ENCODE data around the gene TMED6.

The TMED6 gene

DNA sequence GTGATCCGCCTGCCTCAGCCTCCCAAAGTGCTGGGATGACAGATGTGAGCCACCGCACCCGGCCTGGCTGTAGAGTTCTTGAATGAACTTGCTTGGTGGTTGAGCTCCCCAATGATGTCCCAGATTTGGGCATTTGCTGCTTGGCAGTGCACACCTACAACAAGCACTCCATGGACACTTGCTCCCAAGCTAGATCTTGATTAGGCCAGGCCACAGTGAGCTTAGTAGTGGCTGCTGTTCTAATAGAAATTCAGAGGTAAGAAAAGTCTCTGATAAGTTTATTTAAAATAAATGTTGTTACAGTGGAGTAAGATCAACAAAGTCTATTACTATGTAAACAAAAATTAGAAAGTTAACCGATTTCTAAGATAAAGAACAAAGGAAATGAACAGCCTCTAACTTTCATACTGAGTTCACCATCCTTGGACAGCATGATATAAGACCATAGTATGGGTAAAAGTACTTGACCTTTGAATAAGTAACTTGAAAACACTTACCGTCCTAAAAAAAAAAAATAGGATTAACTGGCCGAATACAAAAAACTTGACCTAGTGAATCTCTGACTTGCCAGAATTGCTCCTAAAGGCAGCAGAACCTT lies 951 bp downstream of the TMED6 start:
- DNase-seq, result no peak

DNA sequence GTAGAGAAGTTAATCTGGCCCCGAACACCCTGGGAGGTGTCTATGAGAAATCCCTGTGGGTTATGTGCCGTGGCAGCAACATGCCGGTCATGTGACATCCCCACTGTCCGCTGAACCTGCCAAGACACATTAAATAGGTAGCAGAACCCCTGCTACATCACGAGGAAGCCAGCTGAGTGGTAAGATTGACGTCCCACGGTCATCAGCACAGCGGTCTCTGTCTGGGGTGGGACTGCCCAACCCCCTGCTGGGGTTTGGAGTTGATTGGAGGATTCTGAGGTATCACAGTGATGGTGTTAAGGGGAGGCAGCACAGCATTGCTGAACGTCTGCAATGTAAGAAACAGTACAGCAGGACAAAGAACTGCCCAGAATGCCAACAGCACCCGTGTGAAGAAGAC lies 2.0 kb downstream of the TMED6 start:
- no peak for DNase-seq

DNA sequence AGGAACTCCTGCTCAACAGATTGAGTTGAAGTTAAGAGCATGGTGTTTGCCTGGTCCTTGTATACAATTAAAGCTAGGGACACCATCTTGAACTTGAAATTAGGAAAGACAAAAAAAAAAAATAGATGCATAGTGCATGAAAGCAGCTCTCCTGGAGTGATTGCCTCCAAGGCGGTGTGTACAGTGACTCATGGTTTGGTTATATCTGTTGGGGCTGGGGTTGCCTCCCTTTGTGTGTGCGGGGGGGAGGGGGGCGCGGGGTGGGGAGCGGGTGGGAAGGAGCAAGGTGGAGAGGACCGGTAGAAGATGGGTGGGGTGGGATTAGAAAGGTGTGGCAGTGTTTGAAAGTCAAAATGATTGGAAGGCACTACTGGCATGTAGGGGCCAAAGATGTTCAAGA lies 3.4 kb downstream of the TMED6 start:
- DNase-seq, result no peak

DNA sequence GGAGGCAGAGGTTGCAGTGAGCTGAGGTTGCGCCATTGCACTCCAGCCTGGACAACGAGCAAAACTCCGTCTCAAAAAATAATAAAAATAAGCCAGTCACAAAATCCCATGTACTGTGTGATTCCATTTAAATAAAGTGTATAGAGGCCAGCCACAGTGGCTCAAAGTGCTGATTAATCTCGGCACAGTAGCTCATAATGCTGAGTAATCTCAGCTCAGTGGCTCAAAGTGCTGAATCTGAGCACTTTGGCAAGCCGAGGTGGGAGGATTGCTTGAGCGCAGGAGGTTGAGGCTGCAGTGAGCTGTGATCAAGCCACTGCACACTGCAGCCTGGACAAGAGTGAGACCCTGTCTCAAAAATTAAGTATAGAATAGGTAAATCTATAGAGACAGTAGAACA lies 4.9 kb downstream of the TMED6 start:
- no peak for DNase-seq

DNA sequence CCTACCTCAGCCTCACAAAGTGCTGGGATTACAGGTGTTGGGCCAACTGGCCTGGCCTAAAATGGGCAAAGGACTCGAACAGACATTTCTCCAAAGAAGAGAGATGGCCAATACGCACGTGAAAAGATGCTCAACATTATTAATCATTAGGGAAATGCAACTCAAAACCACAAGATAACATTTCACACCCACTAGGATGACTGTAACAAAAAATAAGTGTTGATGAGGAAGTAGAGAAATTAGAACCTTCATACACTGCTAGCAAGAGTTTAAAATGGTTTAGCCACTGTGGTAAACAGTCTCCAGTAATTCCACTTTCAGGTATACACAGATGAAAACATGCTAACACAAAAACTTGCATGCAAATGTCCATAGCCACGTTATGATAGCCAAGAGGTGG lies 5.7 kb downstream of the TMED6 start:
- DNase-seq, result no peak

DNA sequence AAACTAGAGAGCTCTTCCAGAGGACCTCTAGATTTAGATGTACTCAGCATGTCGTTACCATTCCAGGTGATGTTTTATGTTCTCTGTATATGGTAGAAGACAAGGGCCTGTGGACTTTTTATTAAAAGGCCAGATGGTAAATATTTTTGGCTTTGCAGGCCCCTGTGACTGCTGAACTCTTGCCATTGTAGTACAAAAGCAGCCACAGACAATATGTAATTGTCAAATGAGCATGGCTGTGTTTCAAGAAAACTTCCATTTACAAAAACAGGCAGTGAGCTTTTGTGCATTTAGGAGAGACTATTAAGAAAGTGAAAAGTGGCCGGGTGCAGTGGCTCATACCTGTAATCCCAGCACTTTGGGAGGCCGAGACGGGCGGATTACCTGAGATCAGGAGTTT lies 7.4 kb downstream of the TMED6 start:
- DNase-seq, result no peak

DNA sequence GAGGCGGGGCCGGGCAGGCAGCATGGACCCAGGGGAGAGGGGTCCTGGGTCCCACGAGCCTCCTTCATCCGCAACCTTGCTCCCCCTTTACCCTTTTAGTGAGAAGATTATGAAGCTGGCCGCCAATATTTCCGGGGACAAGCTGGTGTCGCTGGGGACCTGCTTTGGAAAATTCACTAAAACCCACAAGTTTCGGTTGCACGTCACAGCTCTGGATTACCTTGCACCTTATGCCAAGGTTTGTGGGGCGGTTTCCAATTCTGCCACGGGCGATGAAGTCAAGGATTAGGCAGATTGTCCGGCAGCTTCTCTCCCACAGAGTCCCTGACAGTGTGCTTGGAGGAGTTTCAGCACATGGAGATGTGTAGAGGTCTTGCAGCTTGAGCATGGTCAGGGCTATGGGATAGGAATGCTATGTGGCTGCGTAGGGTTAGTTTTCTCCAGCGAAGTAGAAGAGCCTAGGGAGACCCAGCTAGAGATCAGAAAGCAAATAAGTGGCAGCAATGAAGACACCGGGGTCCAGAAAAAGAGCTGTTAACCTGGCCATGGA lies 11.4 kb downstream of the TMED6 start:
- DNase-seq, result peak; percentile 30

DNA sequence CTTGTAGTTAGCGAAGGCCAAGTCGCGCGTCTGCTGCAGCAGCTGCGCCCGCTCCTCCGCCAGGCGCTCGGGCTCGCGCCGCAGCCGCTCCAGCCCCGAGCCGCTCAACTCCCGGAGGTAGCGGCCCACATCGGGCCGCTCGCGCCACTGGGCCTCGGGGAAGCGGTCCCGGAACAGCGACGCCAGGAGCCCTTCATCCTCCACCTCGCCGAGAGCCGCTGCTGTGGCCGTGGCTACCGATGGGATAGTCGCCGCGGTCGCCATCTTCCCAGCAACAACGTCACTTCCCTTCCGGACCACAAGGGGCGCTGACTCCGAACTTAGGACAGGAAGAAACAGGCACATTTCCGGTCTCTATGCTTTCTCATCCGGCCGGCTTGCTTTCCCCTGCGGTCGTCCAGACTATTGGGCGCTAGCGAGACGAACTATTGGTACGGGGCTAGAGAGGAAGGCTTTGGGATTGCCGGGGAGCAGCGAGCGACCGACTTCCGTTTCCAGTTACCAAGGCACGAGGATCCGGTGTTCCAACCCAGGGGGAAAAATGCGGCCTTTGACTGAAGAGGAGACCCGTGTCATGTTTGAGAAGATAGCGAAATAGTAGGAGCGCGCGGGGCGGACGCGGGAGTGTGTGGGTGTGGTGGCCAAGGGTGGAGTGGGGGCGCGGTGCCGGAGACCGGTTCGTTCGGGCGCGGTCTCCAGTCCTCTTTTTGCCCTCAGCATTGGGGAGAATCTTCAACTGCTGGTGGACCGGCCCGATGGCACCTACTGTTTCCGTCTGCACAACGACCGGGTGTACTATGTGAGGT lies 12.1 kb downstream of the TMED6 start, which contains the start of the genes COG8 and NIP7:
TSS of gene COG8 (minus strand) at position 276 of the 806 bp plus-strand sequence. CDS start at position 264, 12 bp downstream.
TSS of gene NIP7 (plus strand) at position 484 of the 806 bp plus-strand sequence. CDS start at position 542, 58 bp downstream.
- peak; percentile 91 for DNase-seq

DNA sequence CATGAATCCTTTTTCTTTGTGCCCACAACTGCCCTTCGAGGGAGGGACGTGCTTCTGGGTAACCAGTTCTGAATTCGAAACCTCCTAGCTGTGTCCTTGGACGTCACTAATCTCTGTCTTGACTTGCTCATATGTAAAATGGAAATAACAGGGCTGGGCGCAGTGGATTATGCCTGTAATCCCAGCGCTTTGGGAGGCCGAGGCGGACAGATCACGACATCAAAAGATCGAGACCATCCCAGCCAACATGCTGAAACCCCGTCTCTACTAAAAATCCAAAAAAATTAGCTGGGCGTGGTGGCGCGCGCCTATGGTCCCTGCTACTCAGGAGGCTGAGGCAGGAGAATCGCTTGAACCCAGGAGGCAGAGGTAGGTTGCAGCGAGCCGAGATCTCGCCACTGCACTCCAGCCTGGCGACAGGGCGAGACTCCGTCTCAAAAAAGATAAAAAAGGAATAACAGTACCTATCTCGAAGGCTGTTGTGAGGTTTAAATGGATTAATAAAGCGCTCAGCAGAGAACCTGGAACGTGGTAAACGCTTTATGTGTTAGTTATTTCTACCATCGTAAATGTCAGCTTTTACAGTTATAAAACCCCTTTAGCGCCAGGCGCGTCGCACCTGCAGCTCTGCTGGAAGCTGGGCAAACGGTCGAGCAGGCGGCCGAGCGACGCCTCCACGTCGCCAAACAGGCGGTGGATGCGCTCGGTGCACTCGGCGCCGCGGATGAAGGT lies 12.9 kb downstream of the TMED6 start:
- DNase-seq, result no peak

DNA sequence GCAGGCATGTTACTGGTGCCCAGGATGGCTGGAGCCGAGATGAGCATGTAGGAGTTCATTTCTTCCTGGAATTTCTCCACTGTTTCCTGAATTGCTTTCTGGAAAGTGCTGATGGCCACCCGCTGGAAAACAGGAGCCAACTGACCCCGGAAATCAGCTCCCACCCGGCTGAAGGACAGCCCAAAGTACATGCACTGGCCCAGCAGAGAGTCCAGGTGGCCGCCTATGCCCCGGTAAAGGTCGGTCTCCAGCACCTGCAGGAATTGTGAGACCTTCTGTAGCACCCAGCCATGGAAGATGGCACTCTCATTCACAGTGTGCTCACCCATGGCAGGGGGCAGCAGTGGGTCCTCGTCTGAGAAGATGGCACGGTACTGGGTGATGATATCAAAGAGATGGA lies 16.9 kb downstream of the TMED6 start:
- no peak for DNase-seq

DNA sequence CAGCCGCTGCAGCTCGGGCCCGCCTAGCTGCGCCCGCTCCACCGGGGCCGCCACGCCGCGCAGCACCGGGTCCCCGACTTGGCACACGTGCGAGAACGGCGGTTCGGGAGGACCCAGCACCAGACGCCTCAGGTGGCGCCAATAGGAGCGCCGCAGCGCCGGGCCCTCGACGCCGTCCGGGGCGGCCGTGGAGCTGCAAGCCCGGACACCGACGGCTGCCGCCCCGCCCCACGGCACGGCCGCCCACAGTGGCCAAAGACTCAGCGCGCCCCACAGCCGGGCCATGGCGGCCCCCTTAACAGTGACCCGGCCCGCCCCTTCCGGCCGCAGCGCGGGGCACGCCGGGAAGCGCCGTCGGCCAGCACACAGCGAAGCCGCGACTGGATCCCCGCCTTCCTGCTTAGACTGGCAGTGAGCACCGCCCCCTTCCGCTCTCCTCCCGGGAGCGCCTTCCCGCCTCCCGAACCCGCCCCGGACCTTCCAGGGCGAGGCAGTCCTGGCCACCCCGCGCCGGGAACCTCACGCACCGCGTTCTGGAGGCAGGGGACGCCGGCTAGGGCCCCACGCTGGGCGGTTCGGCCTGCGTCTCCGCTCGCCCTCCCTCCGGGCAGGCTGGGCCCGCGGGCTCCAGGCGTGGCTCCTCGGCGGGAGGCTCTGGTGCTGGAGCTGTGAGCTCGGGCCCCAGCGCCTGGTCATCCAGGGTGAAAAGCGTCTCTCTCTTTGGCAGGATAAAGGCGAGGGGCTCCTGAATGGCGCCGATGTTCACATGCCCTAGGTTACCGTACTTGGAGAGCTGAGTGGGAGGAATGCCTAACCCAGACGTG lies 21.1 kb downstream of the TMED6 start, which contains the start of gene PDF:
TSS of gene PDF (minus strand) at position 303 of the 824 bp plus-strand sequence. CDS start at position 285, 18 bp downstream.
- peak; percentile 82 for DNase-seq

DNA sequence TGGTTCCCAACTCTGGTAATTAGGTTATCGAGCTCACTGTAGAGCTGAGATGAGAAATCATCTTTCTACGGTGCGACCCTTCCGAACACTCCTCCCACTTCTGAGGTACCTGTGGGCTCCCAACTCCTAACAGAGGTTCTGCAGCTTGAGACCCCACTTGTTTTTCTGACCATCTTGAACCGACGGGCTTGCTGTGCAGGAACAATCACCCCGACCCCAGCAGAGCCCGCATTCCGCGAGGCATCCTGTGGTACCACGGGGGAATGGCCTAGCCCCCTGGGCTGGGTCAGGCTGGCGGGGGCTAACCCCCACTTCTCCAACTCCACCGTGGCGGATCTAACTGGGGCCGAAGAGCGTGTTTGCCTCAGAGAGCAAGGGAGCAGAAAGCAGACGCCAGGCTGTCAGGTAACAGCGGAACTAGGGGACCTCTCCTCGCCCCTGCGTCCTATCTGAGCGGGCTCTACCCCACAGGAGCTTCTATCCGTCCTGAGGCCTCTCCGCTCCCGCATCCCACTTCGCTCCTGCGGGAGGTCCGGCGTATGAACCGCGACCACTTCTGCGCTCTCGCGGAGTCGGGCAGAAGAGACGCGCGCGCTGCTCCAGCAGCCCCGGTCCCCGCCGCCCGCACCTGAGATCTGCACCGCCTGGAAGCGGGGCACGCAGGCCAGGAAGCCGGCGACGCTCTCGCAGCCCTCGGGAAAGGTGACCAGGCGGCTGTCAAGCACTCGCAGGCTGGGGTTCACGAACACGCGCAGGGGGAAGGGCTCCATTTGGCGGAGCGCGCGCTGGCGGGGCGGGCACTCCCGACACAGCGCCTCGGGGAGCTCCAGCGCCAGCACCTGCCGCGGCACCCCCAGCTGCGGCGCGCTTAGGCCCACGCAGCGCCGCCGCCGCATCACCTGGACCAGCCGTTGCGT lies 22.0 kb downstream of the TMED6 start:
- peak; percentile 62 for DNase-seq

DNA sequence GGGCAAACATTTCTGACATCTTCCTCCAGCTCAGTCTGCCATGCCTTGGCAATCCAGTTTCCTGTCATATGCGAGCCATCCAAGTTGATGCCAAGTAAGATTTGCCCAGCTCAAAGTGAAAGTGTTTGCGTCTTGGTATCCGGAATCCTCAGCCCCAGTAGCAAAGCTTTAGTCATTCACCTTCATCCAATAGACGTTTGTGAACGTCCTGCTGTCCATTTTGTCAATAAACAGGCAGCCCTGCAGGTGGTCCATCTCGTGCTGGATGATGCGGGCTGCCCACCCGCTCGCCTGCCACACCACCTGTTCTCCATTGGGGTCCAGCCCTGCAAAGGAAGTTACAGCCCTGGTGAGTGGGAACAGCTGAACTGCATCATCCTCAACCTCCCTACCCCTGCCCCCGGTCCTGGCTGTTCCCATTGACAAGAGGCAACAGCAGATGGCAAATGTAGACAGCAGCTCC lies 22.7 kb downstream of the TMED6 start:
- DNase-seq, result no peak

DNA sequence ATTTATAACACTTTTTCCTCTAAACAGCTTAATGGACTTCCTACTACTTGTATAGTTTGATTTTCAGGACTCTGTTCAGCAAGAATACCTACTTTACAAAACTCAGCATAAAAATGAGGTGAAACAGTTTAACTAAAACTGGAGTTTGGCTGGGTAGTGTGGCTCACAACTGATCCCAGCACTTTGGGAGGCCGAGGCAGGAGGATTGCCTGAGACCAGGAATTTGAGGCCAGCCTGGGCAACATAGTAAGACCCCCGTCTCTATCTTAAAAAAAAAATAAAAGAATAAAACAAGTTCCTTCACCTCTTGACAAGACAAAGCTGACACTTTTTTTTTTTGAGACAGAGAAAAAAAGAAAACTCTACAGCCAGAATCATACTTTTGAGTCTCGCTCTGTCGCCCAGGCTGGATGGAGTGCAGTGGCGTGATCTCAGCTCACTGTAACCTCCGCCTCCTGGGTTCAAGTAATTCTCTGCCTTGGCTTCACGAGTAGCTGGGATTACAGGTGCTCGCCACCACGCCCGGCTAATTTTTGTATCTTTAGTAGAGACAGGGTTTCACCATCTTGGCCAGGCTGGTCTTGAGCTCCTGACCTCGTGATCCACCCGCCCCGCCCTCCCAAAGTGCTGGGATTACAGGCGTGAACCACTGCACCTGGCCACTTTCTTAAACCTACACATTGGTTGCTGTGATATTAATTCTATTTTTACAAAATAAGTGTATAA lies 23.8 kb downstream of the TMED6 start:
- DNase-seq, result no peak

DNA sequence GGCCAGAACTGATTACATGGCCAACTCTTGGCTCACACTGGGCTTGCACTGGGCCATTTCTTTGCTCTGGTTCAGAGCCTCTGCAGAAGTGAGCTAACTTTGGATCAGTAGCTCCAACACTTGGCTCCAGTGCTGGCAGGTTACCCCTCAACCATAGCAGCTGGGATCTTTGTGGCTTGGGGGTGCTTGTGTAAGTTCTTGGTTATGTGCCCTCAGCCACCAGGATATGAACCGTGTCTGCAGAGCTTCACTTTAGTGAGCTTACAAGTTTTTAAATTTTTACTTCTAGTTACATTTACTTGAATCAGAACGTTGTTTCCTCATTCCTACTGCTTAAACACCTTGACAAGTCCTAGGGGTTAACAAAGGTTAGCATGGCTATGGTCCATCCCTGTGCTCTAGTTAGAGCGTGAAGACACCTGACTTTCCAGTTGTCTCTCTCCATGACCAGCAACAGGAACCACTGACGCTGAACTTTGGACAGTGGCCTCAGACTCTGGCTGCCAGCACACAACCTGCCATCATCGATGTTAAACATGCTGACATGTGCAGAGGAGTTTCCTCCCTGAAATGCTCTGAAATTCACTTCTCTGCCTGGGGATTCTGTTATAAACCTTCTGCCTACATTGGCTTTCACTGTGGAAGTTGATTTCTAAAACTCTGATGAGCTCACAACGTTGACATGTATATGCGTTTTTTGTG lies 25.3 kb downstream of the TMED6 start:
- no peak for DNase-seq

DNA sequence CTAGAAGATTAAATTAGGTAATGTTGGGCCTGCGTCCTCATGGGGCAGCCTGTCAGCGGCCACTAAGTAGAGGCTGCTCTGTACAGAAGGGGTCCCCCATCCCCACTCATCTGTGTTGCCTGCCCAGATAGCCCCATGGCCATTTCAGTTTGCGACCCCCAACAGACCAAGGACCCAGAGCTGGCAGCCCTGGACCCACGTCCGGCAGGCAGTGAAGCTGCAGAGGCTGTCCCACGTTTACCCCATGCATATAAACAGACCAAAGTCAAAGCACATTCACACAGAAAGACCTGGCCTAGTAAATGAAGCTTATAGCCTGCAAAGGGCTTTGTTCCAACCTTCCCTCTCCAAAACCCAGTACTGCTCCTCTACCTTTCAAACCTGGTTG lies 25.8 kb downstream of the TMED6 start:
- no peak for DNase-seq

DNA sequence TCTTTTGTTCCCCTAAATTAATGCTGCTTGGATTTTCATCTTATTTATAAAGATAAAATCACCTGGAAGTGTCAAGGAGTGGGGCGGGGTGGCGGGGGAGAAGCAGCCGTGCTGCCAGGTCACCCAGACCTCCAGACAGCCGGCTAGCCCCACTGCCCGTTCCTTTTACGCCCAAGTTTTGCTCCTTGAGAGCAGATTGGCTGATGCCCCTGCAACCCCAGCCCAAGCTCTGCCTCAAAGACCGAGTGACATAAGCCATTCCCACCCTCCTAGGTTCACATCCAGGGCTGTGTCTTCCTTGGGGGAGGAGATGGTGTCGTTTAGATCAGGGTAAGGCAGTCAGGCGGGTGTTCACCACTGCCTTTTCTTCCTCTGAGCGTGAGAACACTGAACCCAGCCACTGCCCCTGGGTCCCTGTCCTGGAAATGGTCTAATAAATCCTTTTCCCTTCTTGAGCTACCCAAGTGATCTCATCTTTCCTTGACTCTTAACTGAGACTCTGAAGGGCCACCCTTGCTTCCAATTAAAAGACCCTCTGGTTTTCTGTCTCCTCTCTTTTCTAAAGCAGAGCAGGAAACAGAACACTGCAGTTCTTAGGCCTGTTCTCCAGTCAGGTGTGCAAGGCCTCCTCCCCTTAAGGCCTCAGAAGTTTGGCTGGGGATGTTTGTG lies 26.9 kb downstream of the TMED6 start:
- DNase-seq, result no peak

DNA sequence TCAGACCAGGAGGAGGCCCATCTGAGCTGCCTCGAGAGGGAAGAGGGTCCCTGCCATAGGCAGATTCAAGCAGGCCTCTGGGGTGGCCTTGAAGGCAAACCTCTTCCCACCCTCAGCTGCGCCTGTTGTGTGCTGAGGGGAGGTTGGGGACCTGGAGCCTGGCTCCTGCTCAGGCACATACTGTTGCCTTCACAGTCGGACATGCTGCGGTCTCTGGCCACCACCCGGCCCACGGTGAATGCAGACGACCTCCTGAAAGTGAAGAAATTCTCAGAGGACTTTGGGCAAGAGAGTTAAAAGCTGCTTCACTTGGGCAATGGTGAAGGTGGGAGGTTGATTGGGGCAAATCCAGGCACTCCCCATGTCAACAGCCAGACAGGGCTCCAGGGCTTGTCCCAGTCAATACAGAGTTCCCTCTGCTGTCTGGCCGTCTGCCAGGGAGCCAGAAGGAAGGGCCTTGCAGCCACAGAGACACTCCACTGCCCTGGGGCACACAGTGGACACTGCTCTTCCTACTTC lies 27.5 kb downstream of the TMED6 start:
- no peak for DNase-seq

DNA sequence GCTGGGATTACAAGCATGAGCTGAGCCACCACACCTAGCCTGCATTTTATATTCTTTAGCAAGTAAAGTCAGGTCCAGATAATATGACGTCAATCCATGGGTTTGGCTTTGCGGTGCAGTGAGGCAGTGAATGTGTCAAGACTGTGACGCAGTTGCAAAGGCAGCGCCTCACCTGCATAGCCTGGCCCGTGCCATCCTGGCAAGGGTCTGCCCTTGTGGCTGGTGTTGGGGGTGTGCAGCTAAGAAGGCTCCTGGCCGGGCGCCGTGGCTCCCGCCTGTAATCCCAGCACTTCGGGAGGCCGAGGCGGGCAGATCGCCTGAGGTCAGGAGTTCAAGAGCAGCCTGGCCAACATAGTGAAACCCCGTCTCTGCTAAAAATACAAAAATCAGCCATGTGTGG lies 28.2 kb downstream of the TMED6 start:
- DNase-seq, result no peak

All from stimulated activated naive CD4-positive, alpha-beta T cell treated with Interleukin-2 at 50 U/mL for 16 hours (primary cell).